HG02981 (cell line): ENCODE data around the gene CHRM4.

Source experiments
- ATAC-seq: cut with Tn5 transposase; IDR thresholded peaks from one replicate; pipeline ENCODE4 v1.9.1; 2021; ENCODE audit warnings: mild to moderate bottlenecking, moderate library complexity; ENCODE audit not compliant: unreplicated experiment

The CHRM4 gene

DNA sequence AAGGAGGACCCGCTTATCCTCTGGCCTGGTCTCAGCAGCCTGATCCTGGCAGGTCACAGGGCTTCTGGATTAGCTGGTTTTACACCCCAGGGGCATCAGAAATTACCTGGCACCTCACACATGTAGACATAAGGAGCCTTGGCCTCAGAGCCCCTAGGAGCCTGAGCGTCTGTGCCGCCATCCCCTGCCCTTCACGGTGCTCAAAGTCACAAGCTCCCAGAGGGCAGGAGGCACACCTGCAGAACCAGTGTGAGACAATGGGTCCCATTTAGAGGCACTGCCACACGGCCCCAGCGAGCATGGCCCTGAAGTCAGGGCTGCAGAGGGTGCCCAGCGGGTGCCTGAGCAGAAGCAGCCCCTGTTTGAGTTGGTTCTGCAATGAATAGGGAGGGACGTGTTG lies 40.4 kb downstream of the CHRM4 start:
- ATAC-seq, result no peak

DNA sequence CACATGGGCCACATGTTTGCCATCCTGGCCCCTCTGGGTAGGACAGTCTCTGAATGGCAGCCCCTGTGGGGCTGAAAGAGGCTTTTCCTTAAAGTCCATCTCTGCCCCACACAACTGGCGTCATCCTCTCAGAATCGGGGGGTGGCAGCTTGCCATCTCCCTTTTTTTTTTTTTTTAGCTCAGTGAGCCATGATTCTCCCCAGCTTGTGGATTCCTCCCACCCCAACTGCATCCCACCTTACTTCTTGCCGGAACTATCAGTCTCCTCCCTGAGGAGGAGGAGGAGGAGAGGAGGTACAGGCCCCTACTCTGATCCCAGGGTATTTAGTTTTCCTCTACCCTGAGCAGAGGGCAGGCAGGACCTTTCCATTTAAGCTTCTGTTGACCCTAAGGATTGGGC lies 40.9 kb downstream of the CHRM4 start:
- ATAC-seq, result no peak

- no peak for ATAC-seq
Measured at GRCh38 chr11:46348566-46349401, 42.8 kb downstream of the CHRM4 start.

DNA sequence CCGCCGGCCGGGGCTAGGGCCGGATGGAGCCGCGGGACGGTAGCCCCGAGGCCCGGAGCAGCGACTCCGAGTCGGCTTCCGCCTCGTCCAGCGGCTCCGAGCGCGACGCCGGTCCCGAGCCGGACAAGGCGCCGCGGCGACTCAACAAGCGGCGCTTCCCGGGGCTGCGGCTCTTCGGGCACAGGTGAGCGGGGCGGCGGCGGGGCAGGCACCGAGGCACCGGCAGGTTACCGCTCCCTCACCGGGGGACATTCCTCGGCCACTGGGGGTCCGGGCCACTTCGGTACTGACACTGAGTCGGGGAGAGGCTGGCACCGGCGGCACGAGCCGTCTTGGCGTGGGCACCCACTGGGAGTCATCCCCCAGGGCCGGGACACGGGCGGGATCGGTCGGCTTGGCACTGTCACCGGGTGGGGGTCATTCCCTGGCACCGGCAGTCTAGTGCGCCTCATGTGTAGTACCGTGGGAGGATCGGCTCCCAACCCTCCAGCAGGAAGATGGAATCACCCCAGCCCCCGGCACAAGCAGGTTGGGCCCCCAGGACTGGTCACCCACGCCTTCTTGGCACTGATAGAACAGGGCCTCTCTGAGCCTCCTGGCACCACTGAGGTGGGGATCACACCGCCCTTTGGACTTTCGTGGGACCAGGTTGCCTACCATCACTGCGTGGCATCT lies 43.8 kb downstream of the CHRM4 start:
- ATAC-seq, result no peak

DNA sequence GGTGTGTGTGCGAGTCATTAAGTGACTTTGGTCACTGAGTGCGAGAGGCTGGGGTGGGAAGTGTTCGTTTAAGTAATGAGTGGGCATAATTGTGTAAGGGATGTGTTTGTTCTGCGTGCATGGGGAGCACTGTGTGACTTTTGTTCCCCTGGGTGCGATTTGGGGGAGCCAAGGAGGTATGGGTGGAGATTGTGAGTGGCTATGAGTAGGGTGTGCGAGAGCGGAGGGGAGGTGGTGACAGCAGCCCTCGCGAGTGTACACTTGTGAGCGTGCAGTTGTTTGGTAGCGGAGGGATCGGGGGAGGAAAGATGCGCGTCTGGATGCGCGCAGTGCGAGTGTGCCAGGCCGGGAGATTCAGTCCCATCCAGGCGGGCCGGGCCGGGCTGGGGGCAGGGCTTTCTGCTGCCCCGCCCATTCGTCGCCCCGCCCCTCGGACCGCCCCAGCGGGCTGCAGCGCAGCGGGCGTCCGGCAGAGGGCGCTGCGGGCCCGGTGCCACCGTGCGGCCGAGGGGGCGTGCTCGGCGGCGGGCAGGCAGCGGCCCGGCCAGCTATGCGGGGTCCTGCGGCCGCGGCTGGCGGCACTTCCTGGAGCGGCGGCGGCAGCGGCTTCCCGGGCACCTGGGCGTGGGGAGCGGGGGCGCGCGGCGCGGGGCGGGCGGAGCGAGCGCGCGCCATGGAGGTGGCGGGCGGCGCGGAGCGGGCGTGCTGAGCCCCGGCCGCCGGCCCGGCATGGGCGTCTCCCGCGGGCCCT lies 44.5 kb downstream of the CHRM4 start, which contains the start of gene DGKZ:
DGKZ (plus strand) TSS at position 578 of the 751 bp plus-strand sequence. CDS start 197 bp downstream, outside the sequence.
- ATAC-seq, result peak; percentile 57

DNA sequence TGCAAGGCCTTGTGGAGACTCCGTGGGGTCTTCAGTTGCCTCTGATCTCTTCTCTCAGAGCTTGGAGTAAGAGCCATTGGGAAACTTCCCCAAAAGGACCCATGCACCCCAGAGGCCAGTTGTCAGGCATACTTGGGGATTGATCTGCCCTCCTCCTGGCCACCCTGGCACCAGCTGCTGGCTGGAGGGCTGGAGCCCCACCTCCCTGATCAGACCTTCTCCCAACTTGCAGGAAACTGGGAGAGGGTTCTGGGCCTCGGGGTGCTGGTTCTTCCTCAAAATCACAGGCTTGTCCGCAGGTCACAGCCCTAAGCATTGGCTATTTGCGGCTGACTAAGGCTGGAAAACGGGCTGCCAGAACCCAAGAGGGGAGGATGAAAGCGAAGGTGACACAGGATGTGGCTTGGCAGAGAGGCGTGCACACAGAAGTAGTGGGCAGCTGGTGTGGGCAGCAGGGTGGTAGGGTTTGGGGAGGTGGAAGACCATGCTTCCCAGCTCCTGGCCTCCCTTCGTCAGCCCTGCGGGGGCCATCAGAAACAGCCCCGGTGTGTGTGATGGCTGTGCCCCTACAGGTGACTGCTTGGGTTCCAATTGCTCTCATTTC lies 45.6 kb downstream of the CHRM4 start:
- no peak for ATAC-seq

- no peak for ATAC-seq
Measured at GRCh38 chr11:46345131-46345597, 46.4 kb downstream of the CHRM4 start.

DNA sequence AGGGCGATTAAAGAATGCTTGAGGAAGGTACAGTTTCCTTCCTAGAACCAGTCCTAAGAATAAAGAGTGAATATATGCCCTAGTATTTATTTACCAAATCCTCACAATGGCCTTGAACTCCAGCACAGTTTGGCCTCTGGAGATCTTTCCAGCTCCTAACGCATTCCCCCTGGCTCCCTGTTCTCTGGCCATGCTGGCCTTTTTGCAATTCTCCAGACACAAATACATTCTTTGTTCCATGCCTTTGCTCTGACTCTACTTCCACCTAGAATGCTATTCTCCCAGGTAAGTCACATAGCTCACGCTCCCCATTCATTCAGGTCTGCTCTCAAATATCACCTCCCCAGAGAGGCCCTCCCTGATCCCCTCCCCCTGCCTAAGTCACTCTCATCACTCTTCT lies 48.1 kb downstream of the CHRM4 start:
- no peak for ATAC-seq

DNA sequence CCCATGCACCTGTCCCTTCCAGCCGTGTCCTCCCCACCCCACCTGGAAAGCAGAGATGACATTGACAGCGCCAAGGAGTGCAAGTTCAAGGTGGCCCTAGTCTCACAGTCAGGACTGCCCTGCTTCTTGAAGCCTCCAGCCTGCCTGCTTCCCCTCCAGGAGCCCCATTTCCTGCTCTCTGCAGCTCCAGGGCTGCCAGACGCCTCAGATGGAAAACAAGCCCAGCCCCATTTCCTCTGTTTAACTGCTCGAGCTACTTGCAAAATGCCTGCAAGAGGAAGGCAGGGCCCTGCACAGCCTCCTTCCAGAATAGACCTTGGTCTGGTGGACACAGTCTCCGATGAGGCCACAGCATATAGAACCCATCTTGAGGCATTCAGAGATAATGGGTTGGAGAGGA lies 49.3 kb downstream of the CHRM4 start:
- no peak for ATAC-seq

DNA sequence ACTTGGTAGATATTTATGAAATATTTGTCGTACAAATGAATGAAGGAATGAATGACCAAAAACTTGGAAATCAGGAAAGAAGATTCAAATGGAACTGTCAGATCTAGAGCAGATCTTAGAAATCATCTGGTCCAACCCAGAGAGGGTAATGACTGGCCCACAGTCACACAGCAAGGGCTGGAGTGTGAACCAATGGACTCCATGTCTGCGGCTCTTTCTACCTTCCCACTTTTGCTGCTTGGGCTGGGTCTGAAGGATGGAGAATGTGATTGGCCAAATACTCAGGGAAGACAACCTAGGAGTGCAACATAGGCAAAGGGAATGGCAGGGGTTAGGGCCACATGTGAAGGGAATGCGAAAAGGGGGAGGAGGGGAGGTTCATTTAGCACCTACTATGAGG lies 50.1 kb downstream of the CHRM4 start:
- no peak for ATAC-seq

DNA sequence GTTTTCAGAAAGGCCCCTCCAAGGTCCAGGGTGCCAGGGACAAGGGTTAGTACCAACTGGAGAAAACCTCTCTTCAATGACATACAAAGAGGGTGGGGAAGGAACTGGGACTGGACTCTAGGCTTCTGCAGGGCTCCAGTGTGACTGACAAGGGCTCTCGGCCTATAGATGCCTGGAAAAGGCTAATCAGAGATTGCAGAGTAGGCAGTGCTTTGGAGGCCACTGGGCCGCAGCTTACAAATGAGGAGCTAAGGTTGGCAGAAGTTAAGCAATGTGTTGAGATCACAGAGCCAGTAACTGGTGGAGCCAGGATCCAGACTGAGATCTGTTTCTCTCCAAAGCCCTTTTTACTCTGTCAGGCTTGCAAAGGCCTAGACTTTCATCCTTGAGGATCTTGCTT lies 51.8 kb downstream of the CHRM4 start:
- no peak for ATAC-seq

DNA sequence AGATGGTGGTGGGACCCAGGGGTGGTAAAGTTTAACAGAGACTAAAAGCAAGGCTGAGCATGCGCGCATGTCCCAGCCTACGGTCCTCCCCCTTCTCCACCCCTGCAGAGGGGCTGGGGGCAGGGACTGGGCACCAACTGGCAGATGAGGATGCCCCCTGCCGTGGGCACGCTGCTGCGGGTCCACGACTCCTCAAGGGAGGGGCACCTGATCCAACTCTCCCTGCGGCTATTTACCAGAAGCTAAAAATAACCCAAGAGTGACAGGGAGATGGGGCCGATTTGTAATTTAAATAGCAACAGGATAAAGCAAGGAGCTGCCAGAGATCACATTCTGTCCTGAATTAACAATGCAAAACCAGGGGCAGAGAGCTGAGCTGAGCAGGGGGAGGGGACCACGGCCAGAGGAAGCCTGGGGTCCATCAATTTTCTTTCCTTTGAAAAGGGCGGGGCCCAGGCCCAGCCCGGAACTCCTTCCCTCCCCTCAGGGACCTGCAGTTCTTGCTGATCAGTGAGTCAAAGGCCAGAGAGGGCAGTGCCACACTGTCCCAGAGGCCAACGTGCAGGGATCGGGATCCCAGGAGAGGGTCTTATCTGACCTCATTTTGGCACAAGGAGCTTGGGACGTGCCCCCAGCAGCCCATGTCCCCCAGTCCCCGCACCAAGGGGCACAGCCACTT lies 52.4 kb downstream of the CHRM4 start:
- no peak for ATAC-seq

- no peak for ATAC-seq
Measured at GRCh38 chr11:46338636-46338987, 53.0 kb downstream of the CHRM4 start.

DNA sequence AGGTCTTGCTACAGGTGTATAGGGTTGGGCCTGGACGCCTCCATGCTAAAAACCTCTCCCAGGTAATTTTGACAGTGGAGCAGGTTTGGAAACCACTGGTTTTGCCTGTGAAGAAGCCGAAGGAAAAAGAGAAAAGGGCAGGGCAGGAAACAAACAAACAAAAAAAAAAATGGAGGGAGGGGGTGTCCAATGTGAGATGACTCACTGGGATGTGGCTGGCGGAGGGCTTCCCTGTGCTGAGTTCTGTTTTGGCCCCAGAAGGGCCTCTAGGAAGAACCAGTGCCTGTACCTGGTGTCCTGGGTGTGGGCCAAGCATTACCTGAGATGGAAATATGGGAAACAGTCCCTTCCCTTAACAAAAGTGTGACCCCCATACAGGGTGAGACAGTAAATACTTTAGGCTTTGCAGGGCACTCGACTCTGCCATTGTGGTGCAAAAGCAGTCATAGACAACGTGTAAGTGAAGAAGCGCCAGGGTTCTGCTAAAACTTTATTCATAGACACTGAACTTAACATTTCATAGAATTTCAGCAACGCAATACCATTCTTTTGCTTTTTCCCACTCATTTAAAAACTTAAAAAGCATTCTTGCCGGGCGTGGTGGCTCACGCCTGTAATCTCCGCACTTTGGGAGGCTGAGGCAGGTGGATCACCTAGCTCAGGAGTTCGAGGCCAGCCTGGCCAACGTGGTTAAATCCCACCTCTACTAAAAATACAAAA lies 53.8 kb downstream of the CHRM4 start:
- no peak for ATAC-seq

- no peak for ATAC-seq
Measured at GRCh38 chr11:46336563-46337180, 54.9 kb downstream of the CHRM4 start.

DNA sequence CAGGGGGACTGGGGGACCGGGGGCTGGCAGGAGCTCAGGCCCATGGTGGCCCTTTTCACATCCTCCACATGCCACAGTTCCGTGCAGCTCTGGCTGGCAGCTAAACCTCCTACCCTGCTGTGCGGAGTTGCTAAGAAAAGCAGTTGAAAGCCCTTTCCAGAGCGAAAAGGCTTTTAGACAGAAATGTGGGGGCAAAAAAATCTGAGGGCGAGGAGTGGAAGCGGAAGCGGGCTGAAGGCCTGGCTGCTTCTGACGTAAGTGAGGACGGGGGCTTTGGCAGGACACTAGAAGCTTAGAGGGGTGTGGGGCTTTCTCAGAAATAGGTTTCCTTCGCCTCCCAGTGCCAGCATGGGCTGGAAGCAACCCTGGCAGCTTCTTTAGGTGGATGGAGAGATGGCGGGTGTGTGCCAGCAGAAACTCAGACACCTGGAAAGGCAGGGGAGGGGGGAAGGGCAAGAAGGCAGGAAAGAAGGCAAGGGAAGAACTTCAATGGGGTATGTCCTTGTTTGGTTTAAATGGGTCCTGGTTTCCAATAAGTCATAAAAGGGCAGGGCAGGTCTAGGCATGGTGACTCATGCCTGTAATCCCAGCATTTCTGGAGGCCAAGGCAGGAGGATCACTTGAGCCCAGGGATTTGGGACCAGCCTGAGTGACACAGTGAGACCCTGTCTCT lies 55.5 kb downstream of the CHRM4 start:
- ATAC-seq, result no peak

GRCh38 chr11:46335271-46335670 lies 56.3 kb downstream of the CHRM4 start:
- ATAC-seq, result no peak

GRCh38 chr11:46334211-46334610 lies 57.4 kb downstream of the CHRM4 start:
- no peak for ATAC-seq
